GM18519 (cell line): ENCODE measurements around the gene DMAC2.
A peak's percentile ranks its signal among the peaks of the same experiment; 100 is the strongest.
"Not testable (repeated sequence)": the region's sequence is repeated elsewhere in the genome, so short reads cannot be mapped to it uniquely, and the experiment has no call there.

Source experiments
- ATAC-seq: cut with Tn5 transposase; IDR thresholded peaks from one replicate; pipeline ENCODE4 v1.9.1; 2021; ENCODE audit warnings: mild to moderate bottlenecking, moderate library complexity; ENCODE audit not compliant: unreplicated experiment, low FRiP score

Gene DMAC2

DNA sequence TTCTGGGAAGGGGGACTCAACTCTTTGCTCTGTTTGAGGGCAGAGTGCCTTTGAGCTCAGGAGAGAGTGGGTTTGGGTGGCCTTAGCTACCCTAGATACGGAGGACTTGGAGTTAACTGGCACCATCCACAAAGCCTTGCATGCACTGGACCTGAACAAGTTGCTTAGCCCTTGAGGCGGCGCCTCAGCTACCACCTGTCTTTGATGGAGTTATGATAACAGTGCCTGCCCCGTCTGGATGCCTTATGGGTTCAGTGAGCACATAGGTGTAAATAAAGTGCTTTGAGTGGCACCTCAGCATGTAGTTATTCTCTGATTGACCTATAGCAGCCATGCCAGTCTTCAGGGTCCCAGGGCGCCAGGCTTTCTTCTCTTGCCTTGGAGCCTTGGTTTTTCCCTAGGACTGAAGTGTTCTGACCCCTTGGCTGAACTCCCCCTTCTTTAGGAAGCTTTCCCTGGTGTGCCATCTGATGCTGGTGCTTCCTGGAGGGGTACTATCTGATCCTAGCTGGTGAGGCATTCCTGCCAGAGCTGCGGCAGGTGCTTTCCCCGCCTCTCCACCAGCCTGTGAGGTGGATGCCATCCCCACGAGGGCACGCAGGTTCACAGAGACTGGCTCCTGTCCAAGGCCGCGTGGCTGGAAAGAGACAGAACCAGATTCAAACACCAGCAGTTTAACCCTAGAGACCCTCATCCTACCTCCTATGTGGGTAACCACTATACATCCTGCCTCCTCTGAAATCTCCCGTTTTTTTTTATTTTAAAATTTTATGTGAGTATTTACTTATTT lies 36.3 kb downstream of the DMAC2 start:
- no peak for ATAC-seq

DNA sequence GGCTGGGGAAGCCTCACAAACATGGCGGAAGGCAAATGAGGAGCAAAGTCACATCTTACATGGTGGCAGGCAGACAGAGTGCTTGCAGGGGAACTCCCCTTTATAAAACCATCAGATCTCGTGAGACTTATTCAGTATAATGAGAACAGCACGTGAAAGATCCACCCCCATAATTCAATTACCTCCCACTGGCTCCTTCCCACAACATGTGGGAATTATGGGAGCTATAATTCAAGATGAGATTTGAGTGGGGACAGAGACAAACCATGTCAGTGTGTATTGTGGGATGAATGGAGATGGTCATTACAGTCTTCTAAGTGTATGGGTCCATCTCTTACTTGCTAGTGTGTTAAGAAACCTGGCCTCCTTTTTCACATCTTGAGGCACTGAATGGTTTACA lies 37.7 kb downstream of the DMAC2 start:
- no peak for ATAC-seq

- no peak for ATAC-seq
Measured at GRCh38 chr19:41401483-41401882, 38.2 kb downstream of the DMAC2 start.

DNA sequence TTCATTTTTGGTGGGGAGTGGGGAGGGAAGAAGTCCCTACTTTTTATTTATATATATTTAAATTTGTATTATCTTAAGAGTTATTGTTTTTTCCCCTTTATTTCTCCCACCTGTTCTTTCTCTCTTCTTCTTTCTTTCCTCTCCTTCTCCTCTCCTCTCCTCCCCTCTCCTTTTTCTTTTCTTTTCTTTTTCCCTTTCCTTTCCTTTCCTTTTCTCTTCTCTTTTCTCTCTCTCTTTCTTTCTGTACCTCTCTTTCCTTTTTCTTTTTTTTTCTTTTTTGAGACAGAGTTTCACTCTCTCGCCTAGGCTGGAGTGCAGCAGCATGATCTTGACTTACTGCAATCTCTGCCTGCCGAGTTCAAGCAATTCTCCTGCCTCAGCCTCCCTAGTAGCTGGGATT lies 40.2 kb downstream of the DMAC2 start:
- ATAC-seq = no peak

- ATAC-seq = no peak
Measured at GRCh38 chr19:41399091-41399490, 40.6 kb downstream of the DMAC2 start.

DNA sequence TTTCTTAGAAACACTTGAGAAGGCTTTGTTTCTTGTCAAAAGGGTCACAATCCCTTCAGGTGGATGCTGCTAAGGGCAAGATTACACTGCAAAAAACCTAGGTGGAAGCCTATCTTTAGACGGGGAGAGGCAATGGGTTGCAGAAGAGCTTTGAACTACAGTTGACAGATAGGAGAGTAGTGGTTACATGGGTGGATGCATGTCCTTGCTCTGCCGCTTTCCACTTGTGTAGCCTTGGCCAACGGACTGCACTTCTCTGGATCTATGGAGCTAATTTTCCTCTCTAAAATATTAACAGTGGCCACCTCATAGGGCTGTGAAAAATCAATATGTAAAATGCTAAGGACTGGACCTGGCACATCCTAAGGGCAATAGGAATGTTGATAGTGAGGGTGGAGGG lies 41.1 kb downstream of the DMAC2 start:
- no peak for ATAC-seq

DNA sequence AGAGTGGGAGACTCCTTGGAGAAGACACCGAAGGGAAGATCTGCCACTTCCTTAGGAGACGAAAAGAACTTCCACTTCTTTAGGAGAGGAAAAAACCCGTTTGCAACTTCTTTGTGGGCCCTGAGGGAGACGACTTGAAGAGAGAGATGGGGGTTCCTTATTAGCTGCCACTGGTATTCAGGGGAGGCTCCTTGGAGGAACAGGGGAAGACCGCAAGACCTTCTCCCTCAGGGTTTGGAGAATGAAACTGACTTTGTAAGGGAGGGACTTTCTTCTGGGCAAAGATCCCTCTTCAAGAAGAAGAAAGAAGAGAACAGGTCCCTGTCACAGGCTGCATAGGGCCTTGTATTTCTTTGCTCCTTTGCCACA lies 41.7 kb downstream of the DMAC2 start:
- no peak for ATAC-seq

- ATAC-seq = peak; percentile 75
Measured at GRCh38 chr19:41397086-41398049, 42.3 kb downstream of the DMAC2 start, which contains the start of the genes BCKDHA and EXOSC5. Gene BCKDHA, plus strand, starts transcription at chr19:41397818. Its CDS starts 10 bp downstream, at chr19:41397828. Gene EXOSC5, minus strand, starts transcription at chr19:41397359. Its CDS starts 31 bp downstream, at chr19:41397328.

DNA sequence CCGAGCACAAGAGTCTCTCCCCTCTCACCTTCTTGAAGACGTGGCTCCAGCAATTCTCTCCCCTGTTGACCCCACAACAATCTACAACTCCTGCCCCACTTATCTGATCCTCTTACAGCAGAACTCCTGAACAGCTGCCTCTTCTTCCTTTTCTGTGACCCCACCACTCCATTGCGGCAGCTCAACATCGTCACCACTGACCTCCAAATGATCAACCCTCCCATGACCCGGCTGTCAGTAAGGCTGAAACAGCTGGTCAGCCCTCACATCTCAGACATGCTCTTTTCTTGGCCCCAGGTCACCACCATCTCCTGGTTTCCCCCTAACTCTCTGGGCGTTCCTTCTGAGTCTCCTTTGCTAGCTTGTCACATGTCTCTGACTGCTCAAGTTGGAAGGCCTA lies 44.4 kb downstream of the DMAC2 start:
- no peak for ATAC-seq

DNA sequence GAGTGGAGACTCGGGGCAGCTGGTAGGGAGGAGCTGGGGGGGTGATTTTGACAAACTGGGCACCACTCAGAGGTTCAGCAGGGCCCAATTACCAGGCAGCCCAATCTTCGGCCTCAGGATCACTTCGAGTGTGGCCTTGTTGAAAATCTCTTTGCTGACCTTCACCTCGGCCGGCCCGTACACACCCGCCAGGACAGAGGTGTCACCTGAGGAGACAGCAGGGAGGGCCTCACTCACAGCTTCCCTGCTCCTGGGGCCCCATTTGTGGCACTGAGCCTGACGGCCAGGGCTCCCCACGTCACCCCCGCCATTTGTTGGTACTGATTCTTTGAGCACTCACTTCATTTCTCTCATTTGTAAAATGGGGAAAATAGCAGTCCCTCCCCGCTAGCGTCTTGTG lies 46.9 kb downstream of the DMAC2 start:
- no peak for ATAC-seq

DNA sequence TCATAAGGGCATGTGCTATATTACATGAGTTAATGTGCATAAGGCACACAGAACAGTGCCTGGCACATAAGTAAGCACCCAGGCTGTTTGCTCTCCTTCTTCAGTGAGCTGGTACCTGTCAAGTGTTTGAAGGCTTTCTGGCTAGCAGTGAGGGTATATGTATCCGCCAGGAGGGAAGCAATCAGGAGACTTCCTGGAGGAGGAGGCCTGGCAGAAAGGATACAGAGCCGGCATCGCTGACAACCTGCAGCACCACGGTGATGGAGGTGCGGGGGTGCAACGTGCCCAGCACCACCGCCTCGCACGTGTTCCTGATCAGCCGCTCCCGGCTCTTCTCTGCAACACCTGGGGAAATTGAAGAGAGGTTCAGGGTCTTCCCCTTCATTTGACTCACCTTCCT lies 48.1 kb downstream of the DMAC2 start:
- no peak for ATAC-seq

- no peak for ATAC-seq
Measured at GRCh38 chr19:41386442-41386841, 53.3 kb downstream of the DMAC2 start.

- no peak for ATAC-seq
Measured at GRCh38 chr19:41384351-41384750, 55.4 kb downstream of the DMAC2 start.

DNA sequence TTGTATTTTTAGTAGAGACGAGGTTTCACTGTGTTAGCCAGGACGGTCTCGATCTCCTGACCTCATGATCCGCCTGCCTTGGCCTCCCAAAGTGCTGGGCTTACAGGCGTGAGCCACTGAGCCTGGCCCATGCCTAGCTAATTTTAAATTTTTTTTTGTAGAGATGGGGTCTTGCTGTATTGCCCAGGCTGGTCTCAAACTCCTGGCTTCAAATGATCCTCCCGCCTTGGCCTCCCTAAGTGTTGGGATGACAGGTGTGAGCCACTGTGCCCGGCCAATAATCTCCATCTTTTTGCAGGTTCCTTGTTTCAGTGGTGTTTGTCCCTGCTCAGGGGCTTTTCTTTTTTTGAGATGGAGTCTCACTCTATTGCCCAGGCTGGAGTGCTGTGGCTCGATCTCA lies 58.2 kb downstream of the DMAC2 start:
- not testable (repeated sequence) for ATAC-seq
